Endothelial cell of umbilical vein (primary cell): ENCODE measurements around the gene SNCB. TPM values are rescaled to one million over a fixed set of nuclear protein-coding genes. Genes with fewer than 3 reads are reported as not detected.
A peak's percentile ranks its signal among the peaks of the same experiment; 100 is the strongest.

ENCODE experiments used
- Bru-seq: library from RNA; stranded (reverse); fragments of 400-500 nt; gene quantifications from one replicate; lab custom pipeline; 2021; lab: Mats Ljungman, UMichigan
- BruChase-seq, 2 experiments: library from RNA; stranded (reverse); fragments of 400-500 nt; gene quantifications; one replicate each; lab custom pipeline; 2021; lab: Mats Ljungman, UMichigan
- BruUV-seq: library from RNA; stranded (reverse); fragments of 400-500 nt; replicated peaks from 2 replicates; lab custom pipeline; 2021; lab: Mats Ljungman, UMichigan
- CTCF ChIA-PET: fragments of 300-600, 350-600 bp; sonication (Branson Sonifier 250); formaldehyde crosslinking; loops from one replicate; lab custom pipeline; 2021; ENCODE audit warnings: antibody characterized with exemption, inconsistent platforms; lab: Charles Lee
- POLR2A ChIA-PET: fragments of 300-600, 350-600 bp; sonication (Branson Sonifier 250); formaldehyde crosslinking; loops from one replicate; lab custom pipeline; 2021; ENCODE audit warnings: antibody characterized with exemption, inconsistent platforms; lab: Charles Lee
- DNase-seq: peaks from one replicate; pipeline ENCODE4 v3.0.0-alpha.2; 2011; ENCODE audit warnings: low read depth, low spot score
- FAIRE-seq: peaks from 2 replicates; lab custom pipeline; 2011; peaks lifted over from hg19 to GRCh38; lab: Jason Lieb, UNC
- H2AFZ ChIP-seq: 2 replicates; pipeline ENCODE4 v1.6.0; 2012; ENCODE audit warnings: low read depth, low read length, control low read depth, inconsistent platforms
- H3K27ac ChIP-seq: 2 replicates; pipeline ENCODE4 v1.5.1; 2011; ENCODE audit warnings: low read depth, mild to moderate bottlenecking, control low read depth, low read length, moderate library complexity; ENCODE audit not compliant: insufficient read depth
- H3K27me3 ChIP-seq, 2 experiments: 2 replicates each; pipeline versions ENCODE4 v1.6.0 to v1.6.1; 2011; ENCODE audit warnings: low read length in 2 of 2, mixed read lengths in 1 of 2; ENCODE audit not compliant: control insufficient read depth in 2 of 2, insufficient read depth in 2 of 2
- H3K36me3 ChIP-seq, 2 experiments: 2 replicates in 1 of 2; 3 replicates in 1 of 2; pipeline ENCODE4 v1.5.1; 2011; ENCODE audit warnings: low read length in 2 of 2, mild to moderate bottlenecking in 1 of 2, moderate library complexity in 1 of 2; ENCODE audit not compliant: control insufficient read depth in 2 of 2, insufficient read depth in 2 of 2; ENCODE audit errors: extremely low read depth in 1 of 2
- H3K4me1 ChIP-seq: 3 replicates; pipeline ENCODE4 v1.5.1; 2011; ENCODE audit warnings: mild to moderate bottlenecking, low read length; ENCODE audit not compliant: control insufficient read depth, insufficient read depth; ENCODE audit errors: extremely low read depth
- H3K4me2 ChIP-seq: 2 replicates; pipeline ENCODE4 v1.6.1; 2011; ENCODE audit warnings: low read length, control low read depth, mixed read lengths; ENCODE audit not compliant: insufficient read depth
- H3K4me3 ChIP-seq, 3 experiments: fragments of 200-600 bp in 1 of 3; sonication (generic), shearing (Covaris generic) in 1 of 3; replicated peaks in 1 of 3; 2 replicates each; pipeline ENCODE4 v1.5.1; 2011 to 2016; ENCODE audit warnings: control low read depth in 3 of 3, low read length in 3 of 3, mild to moderate bottlenecking in 2 of 3, inconsistent platforms in 1 of 3, low read depth in 1 of 3, moderate library complexity in 1 of 3; ENCODE audit not compliant: insufficient read depth in 1 of 3
- H3K79me2 ChIP-seq: 2 replicates; pipeline ENCODE4 v1.6.0; 2012; ENCODE audit warnings: low read length, inconsistent platforms; ENCODE audit not compliant: control insufficient read depth, insufficient read depth
- H3K9ac ChIP-seq: replicated peaks from 2 replicates; pipeline ENCODE3; 2011; ENCODE audit warnings: low read length, control low read depth; ENCODE audit not compliant: insufficient read depth; ENCODE audit errors: extremely low read depth
- H3K9me1 ChIP-seq: replicated peaks from 3 replicates; pipeline ENCODE4 v1.6.0; 2011; ENCODE audit warnings: mild to moderate bottlenecking, low read length; ENCODE audit not compliant: control insufficient read depth, insufficient read depth; ENCODE audit errors: extremely low read depth
- H3K9me3 ChIP-seq: replicated peaks from 2 replicates; pipeline ENCODE4 v1.5.1; 2012; ENCODE audit warnings: low read length, inconsistent platforms; ENCODE audit not compliant: control insufficient read depth, insufficient read depth
- H4K20me1 ChIP-seq: replicated peaks from 2 replicates; pipeline ENCODE3; 2011; ENCODE audit warnings: mild to moderate bottlenecking, low read length; ENCODE audit not compliant: control insufficient read depth, insufficient read depth; ENCODE audit errors: extremely low read depth
- EZH2 ChIP-seq: IDR thresholded peaks from 2 replicates; pipeline ENCODE4 v1.6.1; 2012; ENCODE audit warnings: borderline replicate concordance, low read depth, mild to moderate bottlenecking, moderate library complexity, low read length, inconsistent platforms; ENCODE audit not compliant: severe bottlenecking
- FOS ChIP-seq: IDR thresholded peaks from 2 replicates; pipeline ENCODE4 v1.6.1; 2011; ENCODE audit warnings: mild to moderate bottlenecking, low read length, moderate library complexity, borderline replicate concordance; ENCODE audit not compliant: insufficient read depth
- GATA2 ChIP-seq: IDR thresholded peaks from 2 replicates; pipeline ENCODE4 v1.7.0; 2011; ENCODE audit warnings: low read depth, mild to moderate bottlenecking, moderate library complexity, mixed read lengths, low read length; ENCODE audit not compliant: insufficient read length, insufficient read depth
- MYC ChIP-seq: IDR thresholded peaks from one replicate; pipeline ENCODE4 v1.6.1; 2011; ENCODE audit warnings: mild to moderate bottlenecking, low read depth, low read length
- POLR2A ChIP-seq: IDR thresholded peaks from 2 replicates; pipeline ENCODE4 v1.6.1; 2012; ENCODE audit warnings: low read depth, mild to moderate bottlenecking, control low read depth, low read length
- POLR2AphosphoS5 ChIP-seq: IDR thresholded peaks from 2 replicates; pipeline ENCODE4 v1.6.1; 2012; ENCODE audit warnings: low read depth, mild to moderate bottlenecking, control low read depth, low read length, moderate library complexity; ENCODE audit not compliant: insufficient read depth
- dilution Hi-C: fragments of 300-500 bp; cut with MboI; formaldehyde crosslinking; loops from one replicate; pipeline ENCODE4 v1.15.0; 2019; ENCODE audit warnings: low sequenced_read_pairs; ENCODE audit not compliant: extremely low pct_ligation_motif_present
- intact Hi-C: fragments of 100-400 bp; cut with micrococcal nuclease; formaldehyde crosslinking; loops from one replicate; pipeline ENCODE4 v1.10.0; 2022
- long read RNA-seq: library from polyadenylated mRNA; stranded (forward); transcript quantifications from one replicate; pipeline ENCODE4 v2.0.0, GENCODE V29; 2021
- polyA minus RNA-seq, 3 experiments: library from RNA; depleted of rRNA, polyadenylated mRNA; stranded (reverse); fragments of >200 nt; gene quantifications; 1 replicate in 1 of 3; 2 replicates in 2 of 3; pipeline ENCODE4 v1.2.3, GENCODE V29; 2011
- polyA plus RNA-seq, 4 experiments: library from polyadenylated mRNA; depleted of rRNA in 3 of 4; stranded (reverse) in 3 of 4; unstranded in 1 of 4; fragments of >200 nt; gene quantifications; 2 replicates each; pipeline versions ENCODE4 v1.2.1 to v1.2.3, GENCODE V29; 2011 to 2012; ENCODE audit warnings: missing spikeins in 1 of 4
- total RNA-seq: library from RNA; stranded (reverse); gene quantifications from 2 replicates; pipeline ENCODE4 v1.2.3, GENCODE V29; 2021
- TF ChIP-seq, protein P1 (sequence below), 2 donors: IDR thresholded peaks; 1 replicate in 1 of 2; 2 replicates in 1 of 2; pipeline ENCODE4 v1.5.1; 2011; ENCODE audit warnings: low read length in 2 of 2, mild to moderate bottlenecking in 2 of 2, moderate library complexity in 2 of 2, control low read depth in 1 of 2, inconsistent platforms in 1 of 2, low read depth in 1 of 2; ENCODE audit not compliant: insufficient read depth in 1 of 2; ENCODE audit errors: extremely low read depth in 1 of 2
- TF ChIP-seq, protein P2 (sequence below): IDR thresholded peaks from 2 replicates; pipeline ENCODE4 v1.6.1; 2011; ENCODE audit not compliant: insufficient read depth, insufficient read length

SNCB gene
- total RNA-seq (not detected in 2 replicates), polyA plus RNA-seq (0.08 TPM in 1 of 2 replicates, not detected in the other), polyA minus RNA-seq (not detected in 2 replicates), Bru-seq, nascent RNA (percentile 8 among the genes with signal in this experiment), BruChase-seq, experiment 1, labeled RNA remaining after a 6-hour chase (not detected), BruChase-seq, experiment 2, labeled RNA remaining after a 2-hour chase (percentile 8 among the genes with signal in this experiment)
- 0.07 TPM in 1 of 2 replicates, not detected in the other for polyA plus RNA-seq (2011; cell fraction: cytosol; rRNA removed)
- 0.12 TPM in 1 of 2 replicates, not detected in the other for polyA plus RNA-seq (2011; cell fraction: nucleus; rRNA removed)
- not detected in 2 replicates for polyA plus RNA-seq (2012)
- not detected for polyA minus RNA-seq (2011; cell fraction: cytosol; rRNA and poly(A)+ RNA removed)
- polyA minus RNA-seq (2011; cell fraction: nucleus; rRNA and poly(A)+ RNA removed) = not detected in 2 replicates
- long read RNA-seq, partial matches to known transcripts = 0 of 1 reads
- long read RNA-seq, other reads (novel, unspliced or antisense) = 1 of 1 reads

DNA sequence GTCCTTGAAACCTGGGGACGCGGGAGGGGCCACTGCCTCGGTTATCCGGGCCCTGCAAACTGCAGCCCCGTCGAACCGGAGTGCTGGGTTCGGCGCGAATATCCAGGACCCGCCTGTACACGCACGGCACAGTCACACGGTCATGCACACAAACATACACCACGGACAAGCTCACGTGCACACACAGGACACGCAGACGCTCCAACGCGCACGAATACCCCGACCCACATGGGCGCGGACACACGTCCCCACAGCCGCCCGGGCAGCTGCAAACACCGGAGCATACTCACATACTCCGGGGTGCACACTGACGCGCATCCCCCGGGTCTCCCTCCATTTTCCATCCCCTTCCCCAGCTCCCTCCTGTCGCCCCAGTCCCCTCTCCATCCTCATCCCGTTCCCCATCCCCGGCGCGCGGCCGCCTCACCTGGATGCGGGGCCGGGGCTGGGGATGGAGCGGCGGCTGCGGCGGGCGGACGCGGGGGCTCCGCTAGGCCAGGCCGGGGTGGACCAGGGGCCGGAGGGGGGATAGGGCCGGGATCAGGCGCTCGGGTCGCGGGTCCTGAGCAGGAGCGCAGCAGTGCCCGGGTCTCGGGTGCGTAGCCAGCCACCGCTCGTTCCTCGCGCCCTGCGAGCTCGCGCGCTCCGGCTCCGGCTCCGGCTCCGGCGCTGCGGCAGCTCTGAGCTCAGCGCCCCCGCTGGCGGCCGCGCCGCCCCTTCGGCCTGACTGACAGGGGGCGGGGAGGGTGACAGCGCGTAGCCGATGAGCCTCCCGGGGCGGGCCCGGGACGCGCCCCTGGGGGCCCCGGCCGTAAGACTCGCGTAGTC lies at the start of gene SNCB, which contains the start of gene EIF4E1B:
Gene SNCB (minus strand): TSS at position 682 of the 828 bp plus-strand sequence. CDS start 880 bp downstream, outside the sequence.
Gene EIF4E1B (plus strand): TSS at position 823 of the 828 bp plus-strand sequence. CDS start 12,113 bp downstream, outside the sequence.
- Histone ChIP-seq H2AFZ (no peak within 1 kb of the TSS), H3K9ac (no peak within 1 kb of the TSS), H4K20me1 (no peaks in the 10 kb centered on the region), H3K9me3 (no peaks in the 10 kb centered on the region), H3K36me3 (no peaks in the 10 kb centered on the region), H3K27me3 (peaks cover 59 to 61% of the 10 kb centered on the region in 2 experiments), H3K4me1 (no peaks in the 10 kb centered on the region), H3K79me2 (no peaks in the 10 kb centered on the region), H3K9me1 (no peaks in the 10 kb centered on the region), H3K4me3 (peak within 1 kb of the TSS in 2 of 3 experiments; percentile 1 to 18), H3K4me2 (peak within 1 kb of the TSS; percentile 26), H3K27ac (no peak within 1 kb of the TSS)
- FAIRE-seq (peak; percentile 62), DNase-seq (peak; percentile 49)
- dilution Hi-C loops = no loop called here
- intact Hi-C loops = loop anchor here (1.0 kb wide), 2 partner anchors 10 to 16 kb away; no protein-coding TSS in a partner anchor
- BruUV-seq = no TSS peak
- POLR2A ChIA-PET = no interaction called here
- TF ChIP-seq, protein P1, sequence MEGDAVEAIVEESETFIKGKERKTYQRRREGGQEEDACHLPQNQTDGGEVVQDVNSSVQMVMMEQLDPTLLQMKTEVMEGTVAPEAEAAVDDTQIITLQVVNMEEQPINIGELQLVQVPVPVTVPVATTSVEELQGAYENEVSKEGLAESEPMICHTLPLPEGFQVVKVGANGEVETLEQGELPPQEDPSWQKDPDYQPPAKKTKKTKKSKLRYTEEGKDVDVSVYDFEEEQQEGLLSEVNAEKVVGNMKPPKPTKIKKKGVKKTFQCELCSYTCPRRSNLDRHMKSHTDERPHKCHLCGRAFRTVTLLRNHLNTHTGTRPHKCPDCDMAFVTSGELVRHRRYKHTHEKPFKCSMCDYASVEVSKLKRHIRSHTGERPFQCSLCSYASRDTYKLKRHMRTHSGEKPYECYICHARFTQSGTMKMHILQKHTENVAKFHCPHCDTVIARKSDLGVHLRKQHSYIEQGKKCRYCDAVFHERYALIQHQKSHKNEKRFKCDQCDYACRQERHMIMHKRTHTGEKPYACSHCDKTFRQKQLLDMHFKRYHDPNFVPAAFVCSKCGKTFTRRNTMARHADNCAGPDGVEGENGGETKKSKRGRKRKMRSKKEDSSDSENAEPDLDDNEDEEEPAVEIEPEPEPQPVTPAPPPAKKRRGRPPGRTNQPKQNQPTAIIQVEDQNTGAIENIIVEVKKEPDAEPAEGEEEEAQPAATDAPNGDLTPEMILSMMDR (IDR thresholded peaks at IDR 0.05; ENCODE audit: extremely low read depth in 1 of 2, insufficient read depth in 1 of 2, low read depth in 1 of 2, low read length in 2 of 2) = no peak
- TF ChIP-seq POLR2AphosphoS5 = no peak
- TF ChIP-seq GATA2 = no peak
- TF ChIP-seq FOS = no peak
- no peak for TF ChIP-seq MYC
- peak; percentile 88 for TF ChIP-seq EZH2
- no peak for TF ChIP-seq POLR2A
- TF ChIP-seq, protein P2, sequence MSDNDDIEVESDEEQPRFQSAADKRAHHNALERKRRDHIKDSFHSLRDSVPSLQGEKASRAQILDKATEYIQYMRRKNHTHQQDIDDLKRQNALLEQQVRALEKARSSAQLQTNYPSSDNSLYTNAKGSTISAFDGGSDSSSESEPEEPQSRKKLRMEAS = no peak
- CTCF ChIA-PET = interaction anchor here (0.6 to 2.9 kb wide), 8 partner anchors 8 to 213 kb away, joined by 3 to 14 read pairs (median 8); partner anchors contain the start of gene TSPAN17
